ENCODE measurements around the gene TECPR1.

DNA sequence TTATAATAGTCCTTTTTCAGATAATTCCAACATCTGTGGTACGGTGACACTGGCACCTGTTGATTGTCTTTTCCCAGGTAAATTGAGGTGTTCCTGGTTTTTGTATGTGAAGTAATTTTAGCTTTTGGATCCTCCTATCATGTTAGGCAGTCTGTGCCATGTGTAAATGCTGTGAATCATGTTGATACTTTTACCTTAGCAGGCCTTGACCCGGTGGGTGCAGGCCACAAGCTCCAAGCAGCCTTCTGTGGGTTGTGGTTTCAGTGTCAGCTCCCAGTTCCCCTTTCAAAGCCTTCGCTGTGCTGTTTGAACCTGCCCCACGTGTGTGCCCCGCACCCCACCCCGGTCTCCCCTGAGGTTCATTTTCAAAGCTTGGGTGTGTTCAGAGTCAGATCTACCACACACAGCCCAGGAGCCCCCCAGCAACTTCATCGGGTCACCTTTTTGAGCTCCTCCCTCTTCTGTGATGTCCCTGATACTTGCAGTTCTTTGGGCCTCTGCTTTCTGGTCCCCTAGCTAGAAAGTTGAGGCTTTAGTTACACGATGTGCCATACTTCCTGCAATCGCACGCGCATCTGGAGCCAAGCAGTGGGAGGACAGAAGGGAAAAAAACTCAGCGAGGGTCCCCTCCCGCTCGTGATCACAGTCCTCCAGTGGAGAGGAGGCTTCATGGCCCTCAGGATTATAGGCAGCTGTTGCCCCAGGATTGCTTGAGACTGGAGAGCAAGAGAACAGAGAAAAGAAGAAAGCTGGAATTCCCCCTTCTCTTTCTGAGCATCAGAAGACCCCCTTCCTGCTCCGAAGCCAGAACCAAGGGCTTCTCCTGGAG is 49.5 kb downstream of the TECPR1 start:
- TF ChIP-seq CTCF (IDR thresholded peaks at IDR 0.05; ENCODE audit: insufficient read depth, low read length, poor library complexity, severe bottlenecking) (no peak), EZH2phosphoT487 (conservative IDR thresholded peaks at IDR 0.05; ENCODE audit: low read length) (0 out of 2 replicates have a peak, but pooled peaks have one; percentile 9)

All from SU-DHL-6 (cell line).